GM18499 (cell line): Measurements from ENCODE around the gene SEMA3D.

ENCODE experiments used
- ATAC-seq: cut with Tn5 transposase; IDR thresholded peaks from one replicate; pipeline ENCODE4 v1.9.1; 2021; ENCODE audit warnings: moderate number of reproducible peaks; ENCODE audit not compliant: insufficient read depth, unreplicated experiment

The SEMA3D gene

DNA sequence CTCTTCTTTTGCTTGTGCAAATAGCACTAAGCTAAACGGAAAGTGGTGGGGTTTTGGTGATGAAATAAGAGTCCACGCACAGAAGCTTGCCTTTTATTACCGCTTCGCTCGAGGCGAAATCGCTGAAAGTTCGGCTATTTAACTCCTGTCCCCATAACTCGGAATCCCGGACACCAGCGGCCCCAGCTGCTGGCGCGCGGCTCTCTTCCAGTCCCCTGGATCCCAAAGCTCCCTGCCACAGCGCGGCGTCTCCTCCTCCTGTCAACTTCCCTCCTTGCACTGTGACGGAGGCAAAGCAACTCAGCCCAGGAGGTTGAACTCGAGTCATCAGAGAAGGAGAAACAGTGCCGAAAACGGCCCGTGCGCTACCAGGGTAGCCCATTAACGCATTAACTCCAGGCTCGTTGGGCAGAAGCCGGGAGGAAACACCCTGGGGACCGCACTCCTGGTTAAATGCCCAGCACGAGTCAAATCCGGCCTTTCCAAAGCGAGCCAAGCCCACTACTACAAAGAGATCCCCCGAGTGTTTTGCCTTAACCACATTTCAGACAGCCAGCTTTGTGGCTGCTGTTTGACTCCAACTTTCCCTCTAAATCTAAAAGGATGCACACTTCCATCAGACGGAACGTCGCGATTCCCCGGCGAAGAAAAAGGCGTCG lies 1.3 kb downstream of the SEMA3D start:
- no peak for ATAC-seq

DNA sequence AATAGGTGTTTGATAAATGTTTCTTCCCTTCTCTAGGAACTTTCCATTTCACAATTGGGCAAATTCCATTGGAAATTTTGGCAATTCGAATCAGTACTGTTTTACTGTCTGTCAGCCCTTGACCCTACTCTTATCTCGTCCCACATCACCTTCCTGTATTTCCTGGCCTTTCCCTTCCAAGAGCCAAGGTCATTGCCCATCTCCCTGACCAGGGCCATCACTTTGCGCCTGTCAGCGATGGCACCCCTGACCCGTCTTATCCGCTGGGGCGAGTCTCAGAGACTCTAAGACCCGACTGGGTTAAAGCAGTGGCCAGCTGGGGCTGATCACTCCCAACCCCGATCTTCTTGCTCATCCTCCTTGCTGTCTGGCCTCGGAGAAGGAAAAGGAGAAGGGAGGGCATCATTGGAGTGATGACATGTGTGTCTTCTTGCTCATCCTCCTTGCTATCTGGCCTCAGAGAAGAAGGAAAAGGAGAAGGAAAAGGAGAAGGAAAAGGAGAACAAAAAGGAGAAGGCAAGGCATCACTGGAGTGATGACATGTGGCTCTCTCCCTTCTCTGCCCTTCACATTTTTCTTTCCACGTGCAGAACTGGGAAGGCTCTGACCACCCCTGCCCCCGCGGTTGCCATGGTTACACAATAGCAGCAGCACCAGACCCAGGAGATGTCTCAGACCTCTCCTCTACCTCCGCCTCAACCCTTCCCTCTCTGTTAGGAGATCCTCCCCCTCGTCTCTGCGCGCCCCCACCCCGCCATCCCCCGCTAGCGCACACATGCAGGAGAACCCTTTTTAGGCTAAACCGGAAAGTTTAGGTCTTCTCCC lies 2.0 kb downstream of the SEMA3D start:
- no peak for ATAC-seq

DNA sequence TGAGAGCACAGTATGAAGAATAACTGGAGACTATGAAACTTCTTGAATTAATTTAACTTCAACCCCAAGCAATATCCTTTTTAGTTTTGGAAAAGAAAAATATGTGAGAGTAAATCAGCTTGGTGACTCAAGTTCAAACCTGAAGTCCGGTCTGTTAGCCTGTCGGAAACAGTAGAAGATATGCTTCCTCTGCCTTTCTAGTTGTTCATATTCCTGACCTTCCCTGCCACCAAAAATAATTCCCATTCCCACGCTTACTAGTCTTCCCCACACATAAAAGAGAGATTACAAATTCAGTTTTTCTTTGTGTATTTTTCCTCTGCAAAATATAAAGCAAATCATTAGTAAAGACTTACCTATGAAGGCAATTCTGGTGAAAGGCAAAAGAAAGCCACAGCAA lies 3.6 kb downstream of the SEMA3D start:
- no peak for ATAC-seq

DNA sequence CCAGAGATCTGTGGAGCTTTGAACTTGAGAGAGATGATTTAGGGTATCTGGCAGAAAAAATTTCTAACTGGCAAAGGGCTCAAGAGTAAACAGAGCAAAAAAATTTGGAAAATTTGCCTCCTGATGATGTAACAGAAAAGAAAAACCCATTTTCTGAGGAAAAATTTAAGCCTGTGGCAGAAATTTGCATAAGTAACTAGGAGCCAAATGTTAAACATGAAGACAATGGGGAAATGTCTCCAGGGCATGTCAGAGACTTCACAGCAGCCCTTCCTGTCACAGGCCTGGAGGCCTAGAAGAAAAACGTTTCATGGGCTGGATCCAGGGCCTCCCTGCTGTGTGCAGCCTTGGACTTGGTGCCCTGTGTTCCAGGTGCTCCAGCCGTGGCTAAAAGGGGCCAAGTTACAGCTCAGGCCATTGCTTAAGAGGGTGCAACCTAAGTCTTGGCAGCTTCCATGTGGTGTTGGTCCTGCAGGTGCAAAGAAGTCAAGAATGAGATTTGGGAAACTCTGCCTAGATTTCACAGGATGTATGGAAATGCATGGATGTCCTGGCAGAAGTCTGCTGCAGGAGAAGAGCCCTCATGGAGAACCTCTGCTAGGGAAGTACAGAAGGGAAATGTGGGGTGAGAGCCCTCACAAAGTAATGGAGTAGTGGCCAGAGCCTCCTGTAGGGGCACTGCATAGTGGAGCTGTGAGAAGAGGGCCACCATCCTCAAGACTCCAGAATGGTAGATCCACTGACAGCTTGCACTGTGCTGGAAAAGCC lies 8.1 kb downstream of the SEMA3D start:
- no peak for ATAC-seq

DNA sequence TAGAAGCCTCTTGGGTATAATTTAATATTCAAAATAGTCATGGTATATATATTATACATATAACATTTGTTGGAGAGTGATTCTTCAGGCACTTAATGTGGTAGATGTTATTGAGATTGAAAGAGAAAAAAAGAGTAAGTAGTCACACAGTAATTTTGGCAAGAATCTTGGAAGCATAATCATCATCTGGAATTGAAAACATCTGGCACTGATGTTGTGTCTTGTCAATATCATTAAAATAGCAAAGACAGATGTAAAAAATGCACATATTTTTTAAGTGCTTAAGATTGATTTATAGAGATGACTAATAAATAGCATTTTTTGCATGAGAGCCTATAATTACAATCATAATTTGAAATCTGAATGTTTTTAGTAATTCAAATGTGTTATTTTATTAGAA lies 9.5 kb downstream of the SEMA3D start:
- ATAC-seq: no peak

DNA sequence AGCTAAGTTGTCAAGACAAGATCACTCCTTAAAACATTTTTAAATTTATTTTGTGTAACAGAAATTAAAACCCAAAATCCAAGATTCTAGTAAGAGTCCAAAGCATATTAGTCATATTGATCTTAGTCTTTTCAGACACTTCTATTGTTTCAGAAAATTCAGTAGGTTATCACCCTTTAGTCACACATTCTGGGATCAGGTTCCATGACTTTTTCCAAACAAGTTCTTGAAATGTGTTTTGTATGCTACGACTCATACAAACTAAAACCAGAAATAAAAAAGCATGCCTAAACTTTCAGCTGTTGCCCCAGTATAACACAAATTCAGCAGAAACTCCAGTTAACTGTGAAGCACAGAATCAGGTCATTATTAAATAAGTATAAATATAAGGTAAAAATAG lies 10.7 kb downstream of the SEMA3D start:
- no peak for ATAC-seq

DNA sequence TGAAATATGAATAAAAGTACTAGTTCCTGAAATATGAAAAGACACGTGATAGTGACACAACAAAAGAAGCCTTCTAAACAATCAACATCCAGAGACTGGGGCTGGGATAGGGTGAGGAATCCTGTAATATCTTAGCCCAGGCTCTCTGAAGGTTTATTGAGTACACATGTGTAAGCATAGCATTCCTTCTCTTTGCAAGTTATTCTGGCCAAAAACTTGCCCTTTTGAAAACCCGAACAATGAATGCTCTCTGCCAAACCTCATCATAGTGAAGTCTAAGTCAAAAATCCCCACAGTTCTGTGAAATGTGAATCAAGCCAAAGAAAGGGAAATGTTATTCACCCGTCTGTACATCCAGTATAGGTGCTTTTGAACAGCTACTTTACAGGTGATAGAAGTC lies 11.6 kb downstream of the SEMA3D start:
- no peak for ATAC-seq

- no peak for ATAC-seq
These were observed 14.3 kb downstream of the SEMA3D start for GRCh38 chr7:85172530-85172941.

GRCh38 chr7:85167636-85168035 lies 19.2 kb downstream of the SEMA3D start:
- ATAC-seq: no peak

DNA sequence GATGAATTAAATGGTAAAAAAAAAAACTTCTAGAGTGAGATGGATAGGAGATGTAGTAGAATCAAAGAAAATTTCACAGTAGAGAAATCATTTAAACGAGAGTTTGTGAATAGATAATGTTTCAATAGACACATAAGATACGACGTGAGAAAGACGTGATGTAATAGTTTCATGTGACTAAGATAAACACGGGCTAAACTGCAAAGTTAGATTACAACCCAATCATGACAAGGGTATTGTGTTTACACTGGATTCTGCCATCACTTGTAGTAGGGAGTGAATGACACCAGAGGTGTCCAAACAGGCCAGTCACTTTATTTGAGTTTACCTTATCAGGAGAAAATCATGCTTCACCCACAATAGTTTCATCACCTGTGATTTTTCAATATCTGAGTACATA lies 21.6 kb downstream of the SEMA3D start:
- ATAC-seq: no peak

- ATAC-seq: no peak
These were observed 22.5 kb downstream of the SEMA3D start for GRCh38 chr7:85164376-85164775.

GRCh38 chr7:85162721-85163120 lies 24.1 kb downstream of the SEMA3D start:
- no peak for ATAC-seq

DNA sequence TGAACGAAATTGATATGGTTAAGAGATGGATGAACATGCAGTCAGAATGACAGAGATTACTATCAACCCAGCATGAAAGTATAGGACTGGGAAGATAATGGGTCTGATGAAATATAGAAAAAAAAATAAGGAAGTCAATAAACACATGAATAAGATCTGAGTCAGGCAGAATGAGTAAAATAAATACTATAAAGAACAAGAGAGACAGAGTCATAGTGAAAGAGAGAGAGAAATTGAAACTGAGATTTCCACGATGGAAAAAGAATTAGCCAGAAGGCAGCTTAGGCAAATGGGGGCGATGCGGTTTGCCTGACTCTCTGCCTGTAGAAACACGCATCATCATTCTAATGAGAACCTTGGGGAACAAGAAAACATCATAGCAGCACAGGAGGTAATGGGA lies 26.6 kb downstream of the SEMA3D start:
- ATAC-seq: peak; percentile 83

GRCh38 chr7:85159003-85159402 lies 27.9 kb downstream of the SEMA3D start:
- no peak for ATAC-seq

DNA sequence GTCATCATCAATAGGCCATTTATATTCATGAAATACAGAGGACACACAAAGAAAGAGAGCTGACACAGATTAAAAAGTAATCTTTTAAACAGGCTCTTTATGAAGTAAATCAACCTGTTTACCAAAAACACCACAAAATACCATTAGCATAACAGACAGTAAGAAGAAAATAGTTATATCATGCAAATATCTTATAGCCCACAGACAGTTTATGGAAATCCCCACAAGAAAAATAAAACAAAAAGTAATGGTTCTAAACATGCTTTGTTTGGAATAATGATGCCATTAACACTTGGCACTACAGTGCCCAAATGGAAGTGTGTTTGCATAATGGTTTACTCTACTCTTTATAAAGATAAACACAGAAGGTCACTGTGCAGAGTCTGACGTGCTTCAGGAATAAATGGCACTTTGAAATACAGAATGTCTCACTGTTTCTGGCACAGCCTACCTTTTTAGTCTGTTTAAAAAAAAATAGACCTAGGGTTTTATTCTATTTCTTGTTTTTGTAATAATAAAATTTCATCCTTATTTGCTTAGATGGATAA lies 30.1 kb downstream of the SEMA3D start:
- ATAC-seq: no peak

DNA sequence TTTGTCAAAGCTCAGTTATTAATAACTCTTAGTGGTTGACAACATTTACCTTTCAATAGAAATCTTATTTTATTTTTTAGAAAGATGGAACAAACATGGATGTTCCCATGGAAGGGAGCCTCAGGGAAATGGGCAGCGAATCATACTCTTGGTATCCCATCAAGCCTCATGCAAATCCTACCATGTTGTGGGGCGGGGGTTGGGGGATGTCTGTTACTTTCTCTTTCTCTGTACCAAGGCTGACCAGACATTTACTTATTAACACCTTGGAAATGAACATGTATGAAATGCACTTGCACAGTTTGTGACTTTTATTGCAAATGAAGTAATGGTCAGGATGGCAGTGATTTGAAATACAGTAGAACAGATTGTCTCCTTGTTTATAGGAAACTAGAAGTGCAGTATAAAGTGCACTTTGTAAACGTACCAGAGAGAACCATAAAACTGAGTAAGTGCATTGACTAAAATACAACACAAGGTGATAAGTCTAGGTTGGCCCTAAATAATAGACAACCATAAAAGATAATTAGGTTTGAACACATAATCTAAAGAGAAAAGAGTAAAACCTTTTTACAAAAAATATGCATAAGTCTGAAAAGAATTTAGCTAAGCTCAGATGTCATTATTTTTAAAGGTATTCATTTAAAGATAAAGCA lies 32.4 kb downstream of the SEMA3D start:
- no peak for ATAC-seq

DNA sequence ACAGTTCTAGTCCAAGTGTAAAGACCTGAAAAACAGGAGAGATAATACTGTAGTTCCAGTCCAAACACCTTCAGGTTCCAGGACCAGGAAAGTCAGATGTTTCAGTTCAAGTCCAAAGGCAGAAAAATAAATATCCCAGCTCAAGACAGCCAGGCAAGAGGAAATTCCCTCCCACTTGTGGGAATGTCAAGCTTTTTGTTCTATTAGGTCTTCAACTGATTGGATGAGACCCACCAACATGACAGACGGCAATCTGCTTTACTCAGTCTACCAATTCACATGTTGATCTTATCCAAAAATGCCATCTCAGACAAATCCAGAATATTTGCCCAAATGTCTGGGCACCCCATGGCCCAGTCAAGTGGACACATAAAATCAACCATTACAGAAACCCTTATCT lies 33.1 kb downstream of the SEMA3D start:
- ATAC-seq: no peak

GRCh38 chr7:85150624-85151023 lies 36.2 kb downstream of the SEMA3D start:
- ATAC-seq: no peak

DNA sequence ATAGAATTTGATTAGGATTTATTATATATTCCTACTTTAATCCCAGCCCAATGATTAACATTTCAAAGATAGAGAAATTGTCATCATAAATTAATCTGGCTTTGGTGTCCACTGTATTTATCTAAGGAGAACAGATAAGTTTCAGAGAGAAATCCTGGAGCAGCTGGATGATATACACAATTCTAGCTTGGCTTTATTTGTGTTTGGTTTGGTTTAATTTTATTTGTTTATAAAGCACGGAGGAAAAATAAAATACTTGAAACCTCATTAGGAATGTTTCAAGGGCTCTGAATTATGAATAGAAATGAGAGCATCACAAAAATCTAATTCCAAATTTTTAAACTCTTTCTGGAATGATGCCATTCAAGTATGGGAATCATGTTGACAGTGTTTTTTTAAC lies 42.1 kb downstream of the SEMA3D start:
- no peak for ATAC-seq

- no peak for ATAC-seq
These were observed 50.9 kb downstream of the SEMA3D start for GRCh38 chr7:85135977-85136376.
